ENCODE results near the gene CPTP. TPM values are rescaled to one million over a fixed set of nuclear protein-coding genes. Genes with fewer than 3 reads are reported as not detected.

Gene CPTP
- total and polyA plus RNA-seq, 2 of the 13 experiments (the other 11 are each of a cell fraction or from before 2014, with no cell fraction given), result 5.5 to 9.3 TPM

- TF ChIP-seq RFX3 (CRISPR knock-in tag; IDR thresholded peaks at IDR 0.05) (0 out of 2 replicates have a peak, but pooled peaks have one; percentile 10), SP4 (CRISPR knock-in tag; IDR thresholded peaks at IDR 0.05) (peak; percentile 93), PCBP1 (IDR thresholded peaks at IDR 0.05; ENCODE audit: borderline replicate concordance, low read depth, low read length) (peak; percentile 91), ZNF333 (CRISPR knock-in tag; IDR thresholded peaks at IDR 0.05; ENCODE audit: borderline replicate concordance) (peak; percentile 87; the same call in 1 of the 2 replicates), SRSF9 (IDR thresholded peaks at IDR 0.05; ENCODE audit: borderline replicate concordance, insufficient read depth, low read depth, low read length, poor library complexity, severe bottlenecking) (no peak), ARHGAP35 (CRISPR knock-in tag; IDR thresholded peaks at IDR 0.05; ENCODE audit: borderline replicate concordance) (peak; percentile 87; the same call in 1 of the 2 replicates), REL (CRISPR knock-in tag; conservative IDR thresholded peaks at IDR 0.05) (peak; percentile 82), WIZ (CRISPR knock-in tag; IDR thresholded peaks at IDR 0.05) (no peak; the same call in 1 of the 2 replicates), PLRG1 (conservative IDR thresholded peaks at IDR 0.05) (no peak), TBX2 (CRISPR knock-in tag; IDR thresholded peaks at IDR 0.05; ENCODE audit: borderline replicate concordance) (peak; percentile 93), CREB1 (IDR thresholded peaks at IDR 0.05) (peak; percentile 96), CREB1 (CRISPR knock-in tag; IDR thresholded peaks at IDR 0.05) (peak; percentile 98), ZNF850 (CRISPR knock-in tag; conservative IDR thresholded peaks at IDR 0.05) (0 out of 2 replicates have a peak, but pooled peaks have one; percentile 82), ZNF207 (IDR thresholded peaks at IDR 0.05; ENCODE audit: borderline replicate concordance) (no peak), POLR2A (IDR thresholded peaks at IDR 0.05; ENCODE audit: insufficient read depth in 1 of 2, low read depth in 2 of 2, low read length in 2 of 2) (peak; percentile 52 to 78), SNAPC5 (CRISPR knock-in tag; IDR thresholded peaks at IDR 0.05; ENCODE audit: borderline replicate concordance) (no peak), ZNF775 (CRISPR knock-in tag; IDR thresholded peaks at IDR 0.05; ENCODE audit: borderline replicate concordance) (no peak), SP5 (CRISPR knock-in tag; IDR thresholded peaks at IDR 0.05; ENCODE audit: borderline replicate concordance, low read depth) (peak; percentile 62; the same call in 1 of the 2 replicates)
- TF ChIP-seq, protein P1, sequence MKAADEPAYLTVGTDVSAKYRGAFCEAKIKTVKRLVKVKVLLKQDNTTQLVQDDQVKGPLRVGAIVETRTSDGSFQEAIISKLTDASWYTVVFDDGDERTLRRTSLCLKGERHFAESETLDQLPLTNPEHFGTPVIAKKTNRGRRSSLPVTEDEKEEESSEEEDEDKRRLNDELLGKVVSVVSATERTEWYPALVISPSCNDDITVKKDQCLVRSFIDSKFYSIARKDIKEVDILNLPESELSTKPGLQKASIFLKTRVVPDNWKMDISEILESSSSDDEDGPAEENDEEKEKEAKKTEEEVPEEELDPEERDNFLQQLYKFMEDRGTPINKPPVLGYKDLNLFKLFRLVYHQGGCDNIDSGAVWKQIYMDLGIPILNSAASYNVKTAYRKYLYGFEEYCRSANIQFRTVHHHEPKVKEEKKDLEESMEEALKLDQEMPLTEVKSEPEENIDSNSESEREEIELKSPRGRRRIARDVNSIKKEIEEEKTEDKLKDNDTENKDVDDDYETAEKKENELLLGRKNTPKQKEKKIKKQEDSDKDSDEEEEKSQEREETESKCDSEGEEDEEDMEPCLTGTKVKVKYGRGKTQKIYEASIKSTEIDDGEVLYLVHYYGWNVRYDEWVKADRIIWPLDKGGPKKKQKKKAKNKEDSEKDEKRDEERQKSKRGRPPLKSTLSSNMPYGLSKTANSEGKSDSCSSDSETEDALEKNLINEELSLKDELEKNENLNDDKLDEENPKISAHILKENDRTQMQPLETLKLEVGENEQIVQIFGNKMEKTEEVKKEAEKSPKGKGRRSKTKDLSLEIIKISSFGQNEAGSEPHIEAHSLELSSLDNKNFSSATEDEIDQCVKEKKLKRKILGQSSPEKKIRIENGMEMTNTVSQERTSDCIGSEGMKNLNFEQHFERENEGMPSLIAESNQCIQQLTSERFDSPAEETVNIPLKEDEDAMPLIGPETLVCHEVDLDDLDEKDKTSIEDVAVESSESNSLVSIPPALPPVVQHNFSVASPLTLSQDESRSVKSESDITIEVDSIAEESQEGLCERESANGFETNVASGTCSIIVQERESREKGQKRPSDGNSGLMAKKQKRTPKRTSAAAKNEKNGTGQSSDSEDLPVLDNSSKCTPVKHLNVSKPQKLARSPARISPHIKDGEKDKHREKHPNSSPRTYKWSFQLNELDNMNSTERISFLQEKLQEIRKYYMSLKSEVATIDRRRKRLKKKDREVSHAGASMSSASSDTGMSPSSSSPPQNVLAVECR (CRISPR knock-in tag; IDR thresholded peaks at IDR 0.05; ENCODE audit: borderline replicate concordance), result peak; percentile 98
- TF ChIP-seq, protein P2, sequence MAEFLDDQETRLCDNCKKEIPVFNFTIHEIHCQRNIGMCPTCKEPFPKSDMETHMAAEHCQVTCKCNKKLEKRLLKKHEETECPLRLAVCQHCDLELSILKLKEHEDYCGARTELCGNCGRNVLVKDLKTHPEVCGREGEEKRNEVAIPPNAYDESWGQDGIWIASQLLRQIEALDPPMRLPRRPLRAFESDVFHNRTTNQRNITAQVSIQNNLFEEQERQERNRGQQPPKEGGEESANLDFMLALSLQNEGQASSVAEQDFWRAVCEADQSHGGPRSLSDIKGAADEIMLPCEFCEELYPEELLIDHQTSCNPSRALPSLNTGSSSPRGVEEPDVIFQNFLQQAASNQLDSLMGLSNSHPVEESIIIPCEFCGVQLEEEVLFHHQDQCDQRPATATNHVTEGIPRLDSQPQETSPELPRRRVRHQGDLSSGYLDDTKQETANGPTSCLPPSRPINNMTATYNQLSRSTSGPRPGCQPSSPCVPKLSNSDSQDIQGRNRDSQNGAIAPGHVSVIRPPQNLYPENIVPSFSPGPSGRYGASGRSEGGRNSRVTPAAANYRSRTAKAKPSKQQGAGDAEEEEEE (CRISPR knock-in tag; IDR thresholded peaks at IDR 0.05; ENCODE audit: borderline replicate concordance), result no peak
- TF ChIP-seq, protein P3, sequence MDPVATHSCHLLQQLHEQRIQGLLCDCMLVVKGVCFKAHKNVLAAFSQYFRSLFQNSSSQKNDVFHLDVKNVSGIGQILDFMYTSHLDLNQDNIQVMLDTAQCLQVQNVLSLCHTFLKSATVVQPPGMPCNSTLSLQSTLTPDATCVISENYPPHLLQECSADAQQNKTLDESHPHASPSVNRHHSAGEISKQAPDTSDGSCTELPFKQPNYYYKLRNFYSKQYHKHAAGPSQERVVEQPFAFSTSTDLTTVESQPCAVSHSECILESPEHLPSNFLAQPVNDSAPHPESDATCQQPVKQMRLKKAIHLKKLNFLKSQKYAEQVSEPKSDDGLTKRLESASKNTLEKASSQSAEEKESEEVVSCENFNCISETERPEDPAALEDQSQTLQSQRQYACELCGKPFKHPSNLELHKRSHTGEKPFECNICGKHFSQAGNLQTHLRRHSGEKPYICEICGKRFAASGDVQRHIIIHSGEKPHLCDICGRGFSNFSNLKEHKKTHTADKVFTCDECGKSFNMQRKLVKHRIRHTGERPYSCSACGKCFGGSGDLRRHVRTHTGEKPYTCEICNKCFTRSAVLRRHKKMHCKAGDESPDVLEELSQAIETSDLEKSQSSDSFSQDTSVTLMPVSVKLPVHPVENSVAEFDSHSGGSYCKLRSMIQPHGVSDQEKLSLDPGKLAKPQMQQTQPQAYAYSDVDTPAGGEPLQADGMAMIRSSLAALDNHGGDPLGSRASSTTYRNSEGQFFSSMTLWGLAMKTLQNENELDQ (CRISPR knock-in tag; IDR thresholded peaks at IDR 0.05; ENCODE audit: borderline replicate concordance), result peak; percentile 58
Measured at GRCh38 chr1:1374929-1375662, 50.5 kb downstream of the CPTP start, which contains the start of gene AURKAIP1 (continued).
